Karpas-422 (cell line): Measurements from ENCODE around the gene CCDC63. TPM values are rescaled to one million over a fixed set of nuclear protein-coding genes. Genes with fewer than 3 reads are reported as not detected.

Source experiments
- DNase-seq: peaks from one replicate; pipeline ENCODE4 v3.0.0-alpha.2; 2015
- H2AFZ ChIP-seq: fragments of 200-600 bp; sonication (generic); 2 replicates; pipeline ENCODE4 v1.6.1; 2014; ENCODE audit warnings: antibody characterized with exemption, low read length, mixed read lengths
- H3K27ac ChIP-seq: fragments of 200-600 bp; sonication (generic); 2 replicates; pipeline ENCODE4 v1.5.1; 2014; ENCODE audit warnings: mild to moderate bottlenecking, low read length, moderate library complexity
- H3K27me3 ChIP-seq: fragments of 200-600 bp; sonication (generic); 2 replicates; pipeline ENCODE4 v1.6.1; 2014; ENCODE audit warnings: low read length, mixed read lengths
- H3K36me3 ChIP-seq: fragments of 200-600 bp; sonication (generic); 2 replicates; pipeline ENCODE4 v1.6.1; 2014; ENCODE audit warnings: low read length, mixed read lengths; ENCODE audit not compliant: insufficient read depth
- H3K4me1 ChIP-seq: fragments of 200-600 bp; sonication (generic); 2 replicates; pipeline ENCODE4 v1.6.1; 2014; ENCODE audit warnings: mild to moderate bottlenecking, low read length, mixed read lengths
- H3K4me2 ChIP-seq: fragments of 200-600 bp; sonication (generic); 2 replicates; pipeline ENCODE4 v1.6.1; 2014; ENCODE audit warnings: low read length, low read depth, mild to moderate bottlenecking; ENCODE audit not compliant: poor library complexity, severe bottlenecking
- H3K4me3 ChIP-seq: fragments of 200-600 bp; sonication (generic); 2 replicates; pipeline ENCODE4 v1.5.1; 2014; ENCODE audit warnings: mild to moderate bottlenecking, antibody characterized with exemption, low read length, mixed read lengths
- H3K79me2 ChIP-seq: fragments of 200-600 bp; sonication (generic); 2 replicates; pipeline ENCODE4 v1.6.1; 2014; ENCODE audit warnings: mild to moderate bottlenecking, low read length, mixed read lengths
- H3K9ac ChIP-seq: fragments of 200-600 bp; sonication (generic); 2 replicates; pipeline ENCODE4 v1.6.0; 2014; ENCODE audit warnings: low read length
- H3K9me2 ChIP-seq: fragments of 200-600 bp; sonication (generic), shearing (Covaris generic); replicated peaks from 2 replicates; pipeline ENCODE4 v1.6.0; 2014; ENCODE audit warnings: mild to moderate bottlenecking, low read length, moderate library complexity; ENCODE audit not compliant: insufficient read depth
- H3K9me3 ChIP-seq: fragments of 300-700, 200-600 bp; sonication (generic); 2 replicates; pipeline ENCODE4 v1.6.1; 2014; ENCODE audit warnings: low read length, mixed read lengths
- H4K20me1 ChIP-seq: fragments of 200-600 bp; sonication (generic); 2 replicates; pipeline ENCODE4 v1.6.1; 2014; ENCODE audit warnings: mild to moderate bottlenecking, antibody characterized with exemption, low read length, low read depth; ENCODE audit not compliant: insufficient read depth
- total RNA-seq: library from RNA; depleted of rRNA; stranded (reverse); fragments of >200 nt; shearing (Covaris generic); gene quantifications from 2 replicates; pipeline ENCODE4 v1.2.3, GENCODE V29; 2014; ENCODE audit warnings: low replicate concordance

CCDC63 gene
- total RNA-seq, 1 experiment from 2014 or later, result not detected

DNA sequence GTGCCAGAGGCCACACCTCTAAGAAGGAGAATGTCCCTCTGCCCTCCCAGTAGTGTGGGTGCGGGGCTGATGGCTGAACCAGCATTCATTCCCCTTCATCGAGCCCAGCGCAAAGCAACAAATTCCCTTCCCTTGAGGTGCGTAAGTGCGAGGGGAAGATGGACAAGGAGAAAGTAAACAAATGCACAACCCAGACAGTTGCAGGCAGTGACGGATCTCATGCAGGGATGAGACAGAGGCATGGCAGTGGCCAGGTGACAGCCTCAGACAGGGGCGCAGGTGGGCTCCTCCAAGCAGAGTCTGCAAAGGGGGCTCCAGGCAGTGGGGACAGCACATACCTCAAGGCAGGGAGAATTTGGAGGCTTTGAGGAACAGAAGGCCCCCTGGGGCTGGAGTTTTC, 75.9 kb downstream of the CCDC63 start:
- no peaks in the 10 kb centered on the region for H3K79me2 ChIP-seq
- no peaks in the 10 kb centered on the region for H4K20me1 ChIP-seq
- H3K4me1 ChIP-seq, result no peaks in the 10 kb centered on the region
- no peak overlapping the region for H3K27ac ChIP-seq
- no peak overlapping the region for H3K9ac ChIP-seq
- no peaks in the 10 kb centered on the region for H3K27me3 ChIP-seq
- H3K4me3 ChIP-seq, result no peak overlapping the region
- H3K9me2 ChIP-seq, result no peaks in the 10 kb centered on the region
- no peaks in the 10 kb centered on the region for H3K36me3 ChIP-seq
- H2AFZ ChIP-seq, result no peak overlapping the region
- H3K4me2 ChIP-seq, result no peak overlapping the region
- DNase-seq, result no peak
- no peaks in the 10 kb centered on the region for H3K9me3 ChIP-seq

DNA sequence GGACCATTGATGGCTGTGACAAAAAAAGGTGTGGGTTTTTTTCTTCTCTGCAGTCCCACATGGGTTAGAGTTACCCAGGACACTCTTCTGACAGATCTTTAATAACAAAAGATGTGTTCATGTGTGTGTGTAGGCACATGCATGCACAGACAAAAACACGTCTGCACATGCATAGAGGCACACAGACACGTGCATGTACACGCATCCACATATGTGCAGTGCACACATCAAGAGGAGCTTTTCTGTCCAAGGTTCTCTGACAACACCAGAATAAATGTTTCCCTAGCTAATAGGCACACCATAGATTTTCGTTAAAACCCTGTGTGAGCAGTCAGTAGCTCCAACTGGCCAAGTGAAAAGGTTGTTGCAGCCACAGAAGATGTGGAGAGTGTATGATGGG, 76.4 kb downstream of the CCDC63 start:
- Histone ChIP-seq H2AFZ (no peak overlapping the region), H3K4me2 (no peak overlapping the region), H3K79me2 (no peaks in the 10 kb centered on the region), H3K4me1 (no peaks in the 10 kb centered on the region), H4K20me1 (no peaks in the 10 kb centered on the region), H3K27ac (no peak overlapping the region), H3K4me3 (no peak overlapping the region), H3K9me3 (no peaks in the 10 kb centered on the region), H3K9me2 (no peaks in the 10 kb centered on the region), H3K36me3 (no peaks in the 10 kb centered on the region), H3K9ac (no peak overlapping the region), H3K27me3 (no peaks in the 10 kb centered on the region)
- DNase-seq, result no peak

DNA sequence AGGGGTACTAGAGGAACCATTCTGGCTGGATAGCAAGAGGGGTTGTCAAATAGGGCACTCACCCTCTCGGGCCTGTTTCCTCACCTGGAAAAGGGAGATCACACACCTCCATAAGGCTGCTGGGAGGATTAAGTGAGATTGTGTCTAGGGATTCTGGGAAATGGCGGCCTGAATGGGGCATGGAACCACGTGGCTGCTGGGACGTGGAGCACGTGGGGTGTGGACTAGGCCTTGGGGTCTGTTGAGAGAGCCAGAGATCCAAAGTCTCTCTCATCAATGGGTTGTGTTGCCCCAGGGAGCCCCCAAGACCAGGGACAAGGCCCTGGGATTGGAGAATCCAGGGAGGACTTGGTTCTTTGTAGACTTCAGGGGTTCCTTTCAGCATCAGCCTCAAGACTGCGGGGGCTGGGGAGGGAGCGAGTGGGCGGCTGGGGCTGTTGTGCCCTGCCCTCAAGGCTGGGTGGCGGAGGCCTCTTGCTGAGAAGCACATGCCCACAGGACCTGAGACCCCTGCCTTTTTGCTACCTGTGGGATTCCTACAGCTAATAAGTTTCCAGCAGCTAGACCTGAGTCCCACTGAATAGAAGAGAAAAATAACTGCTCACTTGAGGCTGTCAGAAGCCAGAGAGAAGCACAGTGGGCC, 77.0 kb downstream of the CCDC63 start:
- Histone ChIP-seq H3K4me1 (no peaks in the 10 kb centered on the region), H3K27me3 (no peaks in the 10 kb centered on the region)

DNA sequence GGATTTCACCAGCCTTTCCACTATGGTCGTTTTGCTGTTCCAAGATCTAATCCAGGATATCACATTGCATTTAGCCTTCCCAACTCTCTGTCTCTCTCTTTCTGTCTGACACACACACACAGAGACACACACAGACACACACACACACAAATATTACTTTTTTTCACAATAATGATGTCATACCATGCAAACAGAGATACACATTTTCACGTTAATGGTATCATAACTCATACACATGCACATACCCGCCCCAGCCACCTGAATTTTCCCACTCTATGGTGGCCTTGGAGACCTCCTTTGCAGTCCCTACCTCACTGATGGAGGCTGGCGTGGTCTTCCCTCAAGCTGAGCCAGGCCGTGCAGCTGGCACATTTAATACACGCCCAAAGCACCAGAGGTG, 80.8 kb downstream of the CCDC63 start:
- Histone ChIP-seq H3K79me2 (no peaks in the 10 kb centered on the region), H3K36me3 (no peaks in the 10 kb centered on the region), H2AFZ (no peak overlapping the region), H3K9ac (no peak overlapping the region), H3K27me3 (no peaks in the 10 kb centered on the region), H3K27ac (no peak overlapping the region), H3K9me2 (no peaks in the 10 kb centered on the region), H3K4me2 (no peak overlapping the region), H3K9me3 (no peaks in the 10 kb centered on the region), H3K4me1 (no peaks in the 10 kb centered on the region), H3K4me3 (no peak overlapping the region), H4K20me1 (no peaks in the 10 kb centered on the region)
- no peak for DNase-seq

More for the DNA sequence above, 77.0 kb downstream of the CCDC63 start:
- Histone ChIP-seq H3K27ac (no peak overlapping the region), H3K9me3 (no peaks in the 10 kb centered on the region), H3K79me2 (no peaks in the 10 kb centered on the region), H3K4me2 (no peak overlapping the region), H2AFZ (no peak overlapping the region), H3K9me2 (no peaks in the 10 kb centered on the region), H3K4me3 (no peak overlapping the region), H4K20me1 (no peaks in the 10 kb centered on the region), H3K36me3 (no peaks in the 10 kb centered on the region), H3K9ac (no peak overlapping the region)
- no peak for DNase-seq

DNA sequence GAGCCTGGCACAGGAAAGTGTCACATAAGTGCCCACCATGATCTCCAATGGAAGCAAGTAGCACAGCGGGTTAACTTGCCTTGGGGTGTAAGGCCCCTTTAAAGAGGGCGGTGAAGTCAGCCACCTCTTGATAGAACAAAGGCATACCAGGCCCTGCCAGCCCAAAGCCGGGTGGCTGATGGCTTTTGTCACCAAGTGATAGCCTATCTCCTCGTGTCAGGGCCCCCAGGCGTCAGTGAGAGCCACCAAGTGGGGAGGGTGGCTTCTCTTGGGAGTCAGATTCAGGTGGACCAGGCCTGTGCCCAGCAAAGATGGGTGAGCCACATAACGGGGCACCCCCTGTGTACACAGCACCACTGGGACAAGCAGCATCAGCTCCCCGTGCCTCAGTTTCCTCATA, 81.9 kb downstream of the CCDC63 start:
- Histone ChIP-seq H3K27me3 (no peaks in the 10 kb centered on the region), H3K4me1 (no peaks in the 10 kb centered on the region), H3K9ac (no peak overlapping the region)

DNA sequence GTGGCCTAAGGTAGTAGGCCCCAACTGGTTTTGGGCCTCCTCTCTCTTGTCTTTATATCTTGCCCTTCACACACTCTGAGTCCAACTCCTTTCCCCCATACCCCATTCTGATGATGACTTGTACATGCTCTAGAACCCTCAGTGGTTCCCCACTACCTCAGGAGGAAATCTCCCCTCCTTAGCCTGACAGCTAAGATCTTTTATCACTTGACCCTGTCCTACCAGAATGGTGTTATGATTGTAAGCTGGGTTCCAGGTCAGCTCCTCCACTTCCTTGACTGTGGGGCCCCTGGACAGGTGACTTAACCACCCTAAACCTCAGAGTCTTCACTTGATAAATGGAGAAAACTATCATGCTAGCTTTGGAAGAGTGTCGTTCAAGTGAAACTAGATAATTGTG, 83.0 kb downstream of the CCDC63 start:
- H3K9ac ChIP-seq, result no peak overlapping the region
- H3K9me2 ChIP-seq, result no peaks in the 10 kb centered on the region
- no peaks in the 10 kb centered on the region for H3K4me1 ChIP-seq
- H3K9me3 ChIP-seq, result no peaks in the 10 kb centered on the region
- no peaks in the 10 kb centered on the region for H4K20me1 ChIP-seq
- no peak for DNase-seq
- H3K36me3 ChIP-seq, result no peaks in the 10 kb centered on the region
- H3K27me3 ChIP-seq, result no peaks in the 10 kb centered on the region
- no peak overlapping the region for H3K4me3 ChIP-seq
- no peak overlapping the region for H3K4me2 ChIP-seq
- no peak overlapping the region for H2AFZ ChIP-seq
- no peaks in the 10 kb centered on the region for H3K79me2 ChIP-seq
- no peak overlapping the region for H3K27ac ChIP-seq

More for the DNA sequence above, 81.9 kb downstream of the CCDC63 start:
- Histone ChIP-seq H3K79me2 (no peaks in the 10 kb centered on the region), H3K4me3 (no peak overlapping the region), H3K36me3 (no peaks in the 10 kb centered on the region), H2AFZ (no peak overlapping the region), H3K9me2 (no peaks in the 10 kb centered on the region), H4K20me1 (no peaks in the 10 kb centered on the region), H3K4me2 (no peak overlapping the region), H3K27ac (no peak overlapping the region), H3K9me3 (no peaks in the 10 kb centered on the region)
- no peak for DNase-seq

DNA sequence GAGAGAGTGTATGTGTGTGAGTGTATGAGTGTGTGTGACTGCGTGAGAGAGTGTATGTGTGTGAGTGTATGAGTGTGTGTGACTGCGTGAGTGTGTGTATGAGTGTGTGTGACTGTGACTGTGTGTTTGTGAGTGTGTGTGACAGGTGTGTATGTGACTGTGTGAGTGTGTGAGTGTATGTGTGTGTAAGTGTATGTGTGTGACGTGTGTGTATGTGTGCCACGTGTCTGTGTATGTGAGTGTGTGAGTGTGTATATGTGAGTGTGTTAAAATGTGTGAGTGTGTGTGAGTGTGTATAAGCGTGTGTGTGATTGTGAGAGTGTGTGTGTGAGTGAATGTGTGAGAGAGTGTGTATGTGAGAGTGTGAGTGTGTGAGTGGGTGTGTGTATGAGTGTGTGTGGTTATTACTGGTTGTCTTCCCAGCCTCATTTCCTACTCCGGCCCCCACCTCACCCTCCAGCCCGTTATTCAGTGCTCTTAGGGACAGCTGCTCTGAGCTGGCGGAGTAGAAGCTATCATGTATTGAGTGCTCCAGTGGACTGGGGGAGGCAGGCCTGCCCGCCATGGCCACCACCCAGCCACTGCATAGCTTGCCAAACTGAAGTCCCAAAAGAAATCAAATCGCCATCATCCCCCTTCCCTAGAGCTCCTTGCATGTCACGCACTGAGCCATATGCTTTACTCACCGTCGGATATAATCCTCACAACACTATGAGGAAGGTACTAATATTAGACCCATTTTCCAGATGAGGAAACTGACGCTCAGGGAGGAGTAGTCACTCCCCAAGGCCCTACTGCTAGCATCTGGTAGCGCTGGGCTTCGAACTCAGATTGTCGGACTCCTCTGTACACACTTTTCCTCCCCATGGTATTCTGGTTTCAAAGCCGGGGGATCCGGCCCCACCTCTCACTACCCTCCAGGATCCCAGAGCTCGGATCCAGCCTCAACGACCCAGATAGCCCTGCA, 83.8 kb downstream of the CCDC63 start:
- H3K4me2 ChIP-seq, result no peak overlapping the region

DNA sequence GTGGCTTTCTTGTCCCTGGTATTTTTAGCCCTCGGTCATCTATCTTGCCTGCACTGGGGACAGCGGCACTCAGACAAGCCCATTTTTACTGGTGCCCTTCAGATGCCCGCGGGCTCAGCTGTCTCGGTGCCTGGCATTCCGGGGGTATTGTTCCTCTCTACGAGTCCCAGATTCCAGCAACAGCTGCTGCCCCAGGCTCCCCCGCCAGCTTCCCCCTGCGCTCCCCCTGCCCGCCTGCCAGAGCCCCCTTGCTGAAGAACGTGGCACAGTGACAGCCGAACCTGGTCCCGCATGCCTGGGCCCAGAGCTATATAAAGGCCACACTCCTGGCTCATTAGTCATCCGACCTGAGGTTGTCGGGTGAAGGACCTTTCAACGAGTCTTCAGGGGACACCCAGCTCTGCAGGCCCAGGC, 84.5 kb downstream of the CCDC63 start:
- Histone ChIP-seq H3K9ac (no peak overlapping the region), H3K79me2 (no peaks in the 10 kb centered on the region), H2AFZ (no peak overlapping the region), H3K9me3 (no peaks in the 10 kb centered on the region), H4K20me1 (no peaks in the 10 kb centered on the region), H3K9me2 (no peaks in the 10 kb centered on the region), H3K27me3 (no peaks in the 10 kb centered on the region), H3K4me1 (no peaks in the 10 kb centered on the region), H3K4me2 (no peak overlapping the region), H3K36me3 (no peaks in the 10 kb centered on the region), H3K4me3 (no peak overlapping the region), H3K27ac (no peak overlapping the region)
- no peak for DNase-seq

More for the DNA sequence above, 83.8 kb downstream of the CCDC63 start:
- H3K79me2 ChIP-seq, result no peaks in the 10 kb centered on the region
- no peaks in the 10 kb centered on the region for H3K9me3 ChIP-seq
- H3K4me1 ChIP-seq, result no peaks in the 10 kb centered on the region
- no peak overlapping the region for H3K27ac ChIP-seq
- no peaks in the 10 kb centered on the region for H3K27me3 ChIP-seq
- H3K9me2 ChIP-seq, result no peaks in the 10 kb centered on the region
- H3K36me3 ChIP-seq, result no peaks in the 10 kb centered on the region
- no peak for DNase-seq
- H2AFZ ChIP-seq, result no peak overlapping the region
- no peak overlapping the region for H3K9ac ChIP-seq
- H4K20me1 ChIP-seq, result no peaks in the 10 kb centered on the region
- H3K4me3 ChIP-seq, result no peak overlapping the region
